Measurements from ENCODE around the gene POU2AF2.

POU2AF2 gene

DNA sequence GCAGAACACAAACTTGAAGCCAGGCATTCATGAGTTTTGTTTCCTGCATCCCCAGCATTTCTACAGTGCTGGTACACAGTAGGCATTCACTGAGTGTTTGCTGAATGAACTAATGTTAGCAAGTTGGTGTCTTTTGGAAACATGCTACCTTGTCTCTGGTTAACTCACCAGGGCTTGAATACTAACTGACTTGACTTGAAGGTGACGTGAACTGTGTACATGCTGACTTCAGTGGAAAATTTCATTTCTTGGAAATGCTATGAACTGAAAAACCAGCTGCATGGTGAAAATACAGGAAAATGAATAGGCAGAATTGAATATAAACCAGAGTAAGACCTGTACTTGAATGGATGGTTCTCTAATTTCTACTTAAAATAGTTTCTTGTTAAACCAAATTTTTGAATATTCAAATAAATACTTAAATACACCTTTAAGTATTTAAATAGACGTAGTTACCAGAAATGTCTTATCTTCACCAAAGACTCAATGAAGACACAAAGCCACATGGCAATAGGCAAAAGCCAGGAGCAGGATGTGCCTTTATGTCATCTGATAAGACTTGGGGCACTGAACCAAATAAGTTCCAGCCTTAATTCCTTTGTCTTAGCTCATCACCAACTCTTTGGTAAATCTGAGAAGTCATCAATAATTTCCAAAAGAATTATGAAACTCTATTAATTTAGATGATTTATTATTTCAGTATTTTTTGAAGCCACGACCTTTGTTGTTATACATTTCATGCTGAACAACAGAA lies 39.7 kb upstream of the POU2AF2 start:
- Histone ChIP-seq H3K27ac (replicated peaks) (no peak overlapping the region), H3K27me3 (ENCODE audit: insufficient read depth, poor library complexity, severe bottlenecking) (no peaks in the 10 kb centered on the region), H3K4me3 (replicated peaks; ENCODE audit: insufficient read depth, low read length) (no peak overlapping the region)
- no peak for TF ChIP-seq POLR2AphosphoS5 (IDR thresholded peaks at IDR 0.05; ENCODE audit: low read depth)
- TF ChIP-seq, protein P1, sequence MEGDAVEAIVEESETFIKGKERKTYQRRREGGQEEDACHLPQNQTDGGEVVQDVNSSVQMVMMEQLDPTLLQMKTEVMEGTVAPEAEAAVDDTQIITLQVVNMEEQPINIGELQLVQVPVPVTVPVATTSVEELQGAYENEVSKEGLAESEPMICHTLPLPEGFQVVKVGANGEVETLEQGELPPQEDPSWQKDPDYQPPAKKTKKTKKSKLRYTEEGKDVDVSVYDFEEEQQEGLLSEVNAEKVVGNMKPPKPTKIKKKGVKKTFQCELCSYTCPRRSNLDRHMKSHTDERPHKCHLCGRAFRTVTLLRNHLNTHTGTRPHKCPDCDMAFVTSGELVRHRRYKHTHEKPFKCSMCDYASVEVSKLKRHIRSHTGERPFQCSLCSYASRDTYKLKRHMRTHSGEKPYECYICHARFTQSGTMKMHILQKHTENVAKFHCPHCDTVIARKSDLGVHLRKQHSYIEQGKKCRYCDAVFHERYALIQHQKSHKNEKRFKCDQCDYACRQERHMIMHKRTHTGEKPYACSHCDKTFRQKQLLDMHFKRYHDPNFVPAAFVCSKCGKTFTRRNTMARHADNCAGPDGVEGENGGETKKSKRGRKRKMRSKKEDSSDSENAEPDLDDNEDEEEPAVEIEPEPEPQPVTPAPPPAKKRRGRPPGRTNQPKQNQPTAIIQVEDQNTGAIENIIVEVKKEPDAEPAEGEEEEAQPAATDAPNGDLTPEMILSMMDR (IDR thresholded peaks at IDR 0.05; ENCODE audit: insufficient read depth, low read length), result no peak
- TF ChIP-seq SPI1 (IDR thresholded peaks at IDR 0.05; ENCODE audit: borderline replicate concordance, low read depth), result no peak
- TF ChIP-seq GABPA (IDR thresholded peaks at IDR 0.05; ENCODE audit: low read depth), result no peak
- TF ChIP-seq, protein P2, sequence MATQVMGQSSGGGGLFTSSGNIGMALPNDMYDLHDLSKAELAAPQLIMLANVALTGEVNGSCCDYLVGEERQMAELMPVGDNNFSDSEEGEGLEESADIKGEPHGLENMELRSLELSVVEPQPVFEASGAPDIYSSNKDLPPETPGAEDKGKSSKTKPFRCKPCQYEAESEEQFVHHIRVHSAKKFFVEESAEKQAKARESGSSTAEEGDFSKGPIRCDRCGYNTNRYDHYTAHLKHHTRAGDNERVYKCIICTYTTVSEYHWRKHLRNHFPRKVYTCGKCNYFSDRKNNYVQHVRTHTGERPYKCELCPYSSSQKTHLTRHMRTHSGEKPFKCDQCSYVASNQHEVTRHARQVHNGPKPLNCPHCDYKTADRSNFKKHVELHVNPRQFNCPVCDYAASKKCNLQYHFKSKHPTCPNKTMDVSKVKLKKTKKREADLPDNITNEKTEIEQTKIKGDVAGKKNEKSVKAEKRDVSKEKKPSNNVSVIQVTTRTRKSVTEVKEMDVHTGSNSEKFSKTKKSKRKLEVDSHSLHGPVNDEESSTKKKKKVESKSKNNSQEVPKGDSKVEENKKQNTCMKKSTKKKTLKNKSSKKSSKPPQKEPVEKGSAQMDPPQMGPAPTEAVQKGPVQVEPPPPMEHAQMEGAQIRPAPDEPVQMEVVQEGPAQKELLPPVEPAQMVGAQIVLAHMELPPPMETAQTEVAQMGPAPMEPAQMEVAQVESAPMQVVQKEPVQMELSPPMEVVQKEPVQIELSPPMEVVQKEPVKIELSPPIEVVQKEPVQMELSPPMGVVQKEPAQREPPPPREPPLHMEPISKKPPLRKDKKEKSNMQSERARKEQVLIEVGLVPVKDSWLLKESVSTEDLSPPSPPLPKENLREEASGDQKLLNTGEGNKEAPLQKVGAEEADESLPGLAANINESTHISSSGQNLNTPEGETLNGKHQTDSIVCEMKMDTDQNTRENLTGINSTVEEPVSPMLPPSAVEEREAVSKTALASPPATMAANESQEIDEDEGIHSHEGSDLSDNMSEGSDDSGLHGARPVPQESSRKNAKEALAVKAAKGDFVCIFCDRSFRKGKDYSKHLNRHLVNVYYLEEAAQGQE (IDR thresholded peaks at IDR 0.05; ENCODE audit: insufficient replicate concordance, low read depth), result no peak
- no peak for DNase-seq (ENCODE audit: low read depth in 1 of 2, low spot score in 1 of 2)

DNA sequence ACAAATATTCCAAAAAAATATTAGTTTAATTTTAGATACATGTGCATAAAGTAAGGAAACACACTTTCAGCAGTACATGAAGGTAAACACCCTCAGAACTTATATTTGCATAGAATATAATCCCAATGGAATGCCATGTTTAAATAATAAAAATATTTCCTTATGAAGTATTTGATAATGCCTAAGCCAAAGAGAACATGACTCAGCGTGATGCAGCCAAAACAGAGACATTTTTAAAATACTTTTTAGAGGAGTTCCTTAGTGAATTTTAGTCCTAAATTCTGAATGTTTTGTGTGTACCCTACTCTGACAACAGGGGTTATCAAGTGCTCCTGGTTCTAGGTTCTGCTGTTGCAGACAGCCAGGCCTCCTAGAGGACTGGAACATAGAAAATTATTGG lies 39.1 kb upstream of the POU2AF2 start:
- Histone ChIP-seq H3K27ac (replicated peaks) (no peak overlapping the region), H3K4me3 (replicated peaks; ENCODE audit: insufficient read depth, low read length) (no peak overlapping the region), H3K27me3 (ENCODE audit: insufficient read depth, poor library complexity, severe bottlenecking) (no peaks in the 10 kb centered on the region)
- TF ChIP-seq GABPA (IDR thresholded peaks at IDR 0.05; ENCODE audit: low read depth), result no peak
- TF ChIP-seq SPI1 (IDR thresholded peaks at IDR 0.05; ENCODE audit: borderline replicate concordance, low read depth), result no peak
- no peak for DNase-seq (ENCODE audit: low read depth in 1 of 2, low spot score in 1 of 2)

DNA sequence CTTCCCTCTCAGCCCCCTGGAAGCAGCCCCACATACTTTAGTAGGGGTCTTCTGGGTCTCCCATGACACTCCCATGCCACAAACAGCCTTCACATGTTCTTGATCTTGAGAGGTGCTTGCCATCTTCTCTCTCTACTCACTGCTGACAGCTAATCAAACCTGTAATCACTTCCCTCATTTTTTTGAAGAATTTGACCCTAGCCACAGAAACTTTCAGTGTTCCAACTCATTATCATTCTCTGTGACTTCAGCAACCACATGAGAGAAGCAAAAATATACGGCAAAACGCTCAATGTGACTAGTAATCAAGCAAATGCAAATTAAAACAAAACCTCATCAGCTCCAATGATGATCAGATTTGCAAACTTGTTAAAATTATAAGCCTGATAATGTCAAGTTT lies 38.3 kb upstream of the POU2AF2 start:
- no peak for DNase-seq (ENCODE audit: low read depth in 1 of 2, low spot score in 1 of 2)
- H3K27ac ChIP-seq (replicated peaks), result no peak overlapping the region
- TF ChIP-seq POLR2AphosphoS5 (IDR thresholded peaks at IDR 0.05; ENCODE audit: low read depth) (no peak), SPI1 (IDR thresholded peaks at IDR 0.05; ENCODE audit: borderline replicate concordance, low read depth) (no peak)
- TF ChIP-seq, protein P1 (IDR thresholded peaks at IDR 0.05; ENCODE audit: insufficient read depth, low read length), result no peak
- H3K4me3 ChIP-seq (replicated peaks; ENCODE audit: insufficient read depth, low read length), result no peak overlapping the region
- no peaks in the 10 kb centered on the region for H3K27me3 ChIP-seq (ENCODE audit: insufficient read depth, poor library complexity, severe bottlenecking)

DNA sequence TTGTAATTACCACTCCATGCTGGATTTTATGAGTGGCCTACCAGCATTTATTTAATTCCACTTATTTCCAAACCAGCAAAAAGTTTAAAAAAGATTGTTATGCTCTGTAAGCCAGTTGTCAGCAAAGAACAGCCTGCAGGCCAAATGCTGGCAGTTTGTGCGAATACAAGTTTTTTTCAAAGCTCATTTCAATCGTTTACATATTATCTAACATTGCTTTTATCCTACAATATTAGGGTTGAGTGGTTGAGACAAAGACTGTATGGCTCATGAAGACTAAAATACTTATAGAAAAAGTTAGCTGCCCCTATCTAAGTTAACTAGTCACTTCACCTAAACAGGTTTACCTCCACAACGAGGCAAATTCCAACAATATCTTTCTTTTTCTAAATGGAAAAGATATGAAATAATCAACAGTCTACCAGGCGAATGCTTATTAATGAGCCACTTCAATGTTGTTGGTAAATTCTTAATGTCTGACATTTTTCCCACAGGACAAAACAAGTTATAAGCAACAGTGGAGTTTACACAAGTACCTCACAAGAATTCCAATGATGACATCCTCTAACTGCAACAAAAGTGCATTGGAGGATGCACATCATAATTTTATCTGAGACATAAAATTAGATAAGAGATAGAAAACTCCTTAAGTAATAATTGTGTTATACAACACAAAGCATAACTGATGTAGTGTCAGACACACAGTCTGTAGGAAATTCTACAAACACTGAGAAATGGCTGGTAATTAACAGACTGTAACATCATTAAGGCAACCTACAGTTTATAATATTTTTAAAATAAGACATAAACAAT lies 35.8 kb upstream of the POU2AF2 start:
- TF ChIP-seq, protein P2 (IDR thresholded peaks at IDR 0.05; ENCODE audit: insufficient replicate concordance, low read depth), result no peak
- TF ChIP-seq, protein P1 (IDR thresholded peaks at IDR 0.05; ENCODE audit: insufficient read depth, low read length), result no peak
- TF ChIP-seq POLR2AphosphoS5 (IDR thresholded peaks at IDR 0.05; ENCODE audit: low read depth), result no peak
- TF ChIP-seq GABPA (IDR thresholded peaks at IDR 0.05; ENCODE audit: low read depth), result no peak
- no peak for TF ChIP-seq SPI1 (IDR thresholded peaks at IDR 0.05; ENCODE audit: borderline replicate concordance, low read depth)
- H3K4me3 ChIP-seq (replicated peaks; ENCODE audit: insufficient read depth, low read length), result no peak overlapping the region
- DNase-seq (ENCODE audit: low read depth in 1 of 2, low spot score in 1 of 2), result no peak
- H3K27me3 ChIP-seq (ENCODE audit: insufficient read depth, poor library complexity, severe bottlenecking), result no peaks in the 10 kb centered on the region
- H3K27ac ChIP-seq (replicated peaks), result no peak overlapping the region

Measured in HL-60 (cell line).